Body of pancreas (tissue), 4 donors: ENCODE measurements around the gene VAPA.

Experiments
- POLR2A ChIP-seq, 3 donors: fragments of 450-650 bp; IDR thresholded peaks; one replicate each; pipeline ENCODE4 v1.6.1; 2016; ENCODE audit warnings: antibody characterized with exemption in 3 of 3, mild to moderate bottlenecking in 2 of 3
- TF ChIP-seq, protein P1 (sequence below), 7 experiments: fragments of 450-650 bp in 4 of 7; fragments of 200-600 bp in 3 of 7; sonication (generic) in 3 of 7; IDR thresholded peaks; one replicate each; pipeline ENCODE4 v1.5.1; 2016 to 2019; ENCODE audit warnings: antibody characterized with exemption in 7 of 7

DNA sequence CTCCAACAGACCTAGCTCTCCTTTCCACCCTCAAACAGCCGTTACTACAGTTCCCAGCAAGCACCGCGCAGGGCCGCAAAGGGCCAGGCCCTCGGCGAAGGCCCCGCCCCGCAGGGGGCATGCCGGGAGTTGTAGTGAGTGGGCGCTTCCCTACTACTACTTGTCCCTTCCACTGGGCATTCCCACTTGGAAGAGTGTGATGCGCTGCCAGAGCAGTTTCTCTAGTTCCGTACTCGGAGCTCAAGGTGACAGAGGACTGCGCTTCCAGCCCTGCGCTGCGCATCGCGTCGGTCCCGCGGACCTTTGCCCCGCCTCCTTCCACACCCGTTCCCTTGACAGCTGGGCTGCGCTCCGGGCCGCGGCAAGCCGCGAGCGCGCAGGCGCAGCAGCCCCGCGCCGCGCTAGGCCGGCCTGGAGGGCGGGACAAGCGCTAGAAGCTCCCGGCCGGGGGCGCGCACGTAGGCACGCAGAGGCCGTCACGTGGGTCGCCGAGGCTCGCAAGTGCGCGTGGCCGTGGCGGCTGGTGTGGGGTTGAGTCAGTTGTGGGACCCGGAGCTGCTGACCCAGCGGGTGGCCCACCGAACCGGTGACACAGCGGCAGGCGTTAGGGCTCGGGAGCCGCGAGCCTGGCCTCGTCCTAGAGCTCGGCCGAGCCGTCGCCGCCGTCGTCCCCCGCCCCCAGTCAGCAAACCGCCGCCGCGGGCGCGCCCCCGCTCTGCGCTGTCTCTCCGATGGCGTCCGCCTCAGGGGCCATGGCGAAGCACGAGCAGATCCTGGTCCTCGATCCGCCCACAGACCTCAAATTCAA lies at the start of gene VAPA:
- TF ChIP-seq, protein P1, sequence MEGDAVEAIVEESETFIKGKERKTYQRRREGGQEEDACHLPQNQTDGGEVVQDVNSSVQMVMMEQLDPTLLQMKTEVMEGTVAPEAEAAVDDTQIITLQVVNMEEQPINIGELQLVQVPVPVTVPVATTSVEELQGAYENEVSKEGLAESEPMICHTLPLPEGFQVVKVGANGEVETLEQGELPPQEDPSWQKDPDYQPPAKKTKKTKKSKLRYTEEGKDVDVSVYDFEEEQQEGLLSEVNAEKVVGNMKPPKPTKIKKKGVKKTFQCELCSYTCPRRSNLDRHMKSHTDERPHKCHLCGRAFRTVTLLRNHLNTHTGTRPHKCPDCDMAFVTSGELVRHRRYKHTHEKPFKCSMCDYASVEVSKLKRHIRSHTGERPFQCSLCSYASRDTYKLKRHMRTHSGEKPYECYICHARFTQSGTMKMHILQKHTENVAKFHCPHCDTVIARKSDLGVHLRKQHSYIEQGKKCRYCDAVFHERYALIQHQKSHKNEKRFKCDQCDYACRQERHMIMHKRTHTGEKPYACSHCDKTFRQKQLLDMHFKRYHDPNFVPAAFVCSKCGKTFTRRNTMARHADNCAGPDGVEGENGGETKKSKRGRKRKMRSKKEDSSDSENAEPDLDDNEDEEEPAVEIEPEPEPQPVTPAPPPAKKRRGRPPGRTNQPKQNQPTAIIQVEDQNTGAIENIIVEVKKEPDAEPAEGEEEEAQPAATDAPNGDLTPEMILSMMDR (IDR thresholded peaks at IDR 0.05): peak in 1 of 7 experiments; percentile 1
- TF ChIP-seq POLR2A (IDR thresholded peaks at IDR 0.05): peak; percentile 95 to 98 (median 97)
